ENCODE results near the gene BRI3BP.
"Not testable (repeated sequence)": the region's sequence is repeated elsewhere in the genome, so short reads cannot be mapped to it uniquely, and the experiment has no call there.

The BRI3BP gene

GRCh38 chr12:125069616-125070015 lies 76.2 kb downstream of the BRI3BP start:
- no peak for DNase-seq (ENCODE audit: low spot score)

DNA sequence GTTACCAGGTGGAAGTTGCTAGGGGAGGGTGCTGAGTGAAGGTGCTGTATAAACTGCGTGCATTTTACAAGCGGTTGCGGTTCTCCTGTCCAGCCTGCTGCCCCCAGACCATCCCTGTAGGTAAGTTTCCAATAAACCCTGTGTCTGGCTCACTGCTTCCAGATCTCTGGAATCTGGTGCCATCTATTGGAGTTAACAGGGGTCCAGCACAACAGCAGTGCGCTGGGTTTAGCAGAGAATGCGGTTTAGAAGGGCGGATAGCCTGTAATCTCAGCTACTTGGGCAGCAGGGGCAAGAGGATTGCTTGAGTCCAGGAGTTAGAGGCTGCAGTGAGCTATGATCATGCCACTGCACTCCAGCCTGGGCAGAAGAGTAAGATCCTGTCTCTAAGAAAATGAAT lies 76.7 kb downstream of the BRI3BP start:
- no peak for DNase-seq (ENCODE audit: low spot score)

DNA sequence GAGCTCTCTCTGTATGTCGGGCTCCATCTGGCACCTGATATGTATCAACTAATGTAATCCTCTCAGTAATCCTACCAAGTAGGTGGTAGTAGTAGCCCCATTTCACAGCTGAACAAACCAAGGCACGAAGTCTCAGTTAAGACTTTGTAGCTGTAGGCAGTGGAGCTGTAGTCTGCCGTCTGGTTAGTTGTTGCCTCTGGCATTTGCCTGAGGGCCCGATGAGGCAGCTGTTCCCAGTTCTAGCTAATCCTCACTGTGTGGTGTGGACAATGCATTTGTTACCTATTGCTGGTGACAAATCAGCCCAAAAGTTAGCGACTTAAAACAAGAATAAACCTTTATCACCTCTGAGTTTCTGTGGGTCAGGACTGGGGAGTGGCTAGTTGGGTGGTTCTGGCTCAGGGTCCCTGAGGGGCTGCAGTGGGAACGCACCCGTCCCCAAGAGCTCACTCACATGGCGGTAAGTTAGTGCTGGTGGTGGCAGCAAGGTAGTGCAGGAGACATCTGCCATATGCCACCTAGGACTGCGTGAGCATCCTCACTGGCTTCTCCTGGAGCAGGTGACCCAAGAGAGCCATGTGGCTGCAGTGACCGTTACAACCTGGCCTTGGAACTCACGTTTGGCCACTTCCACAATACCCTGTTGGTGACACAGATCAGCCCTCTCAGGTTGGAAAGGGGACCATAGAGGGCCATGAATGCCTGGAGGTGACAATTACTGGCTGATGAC lies 77.4 kb downstream of the BRI3BP start:
- DNase-seq (ENCODE audit: low spot score) = no peak

- no peak for DNase-seq (ENCODE audit: low spot score)
Observed at GRCh38 chr12:125071456-125071855, 78.0 kb downstream of the BRI3BP start.

- DNase-seq (ENCODE audit: low spot score) = no peak
Observed at GRCh38 chr12:125072496-125072895, 79.1 kb downstream of the BRI3BP start.

DNA sequence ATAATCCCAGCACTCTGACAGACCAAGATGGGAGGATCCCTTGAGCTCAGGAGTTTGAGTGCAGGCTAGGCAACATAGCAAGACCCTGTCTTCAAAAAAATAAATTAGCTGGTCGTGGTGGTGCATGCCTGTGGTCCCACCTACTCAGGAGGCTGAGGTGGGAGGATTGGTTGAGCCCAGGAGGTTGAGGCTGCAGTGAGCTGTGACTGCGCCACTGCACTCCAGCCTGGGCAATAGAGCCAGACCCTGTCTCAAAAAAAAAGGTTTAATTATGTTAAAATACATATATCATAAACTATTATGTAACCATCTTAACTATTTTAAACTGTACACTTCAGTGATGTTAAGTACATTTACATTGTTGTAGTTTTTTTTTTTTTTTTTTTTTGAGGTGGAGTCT lies 80.8 kb downstream of the BRI3BP start:
- not testable (repeated sequence) for DNase-seq (ENCODE audit: low spot score)

GRCh38 chr12:125076103-125076502 lies 82.7 kb downstream of the BRI3BP start:
- DNase-seq (ENCODE audit: low spot score) = no peak

DNA sequence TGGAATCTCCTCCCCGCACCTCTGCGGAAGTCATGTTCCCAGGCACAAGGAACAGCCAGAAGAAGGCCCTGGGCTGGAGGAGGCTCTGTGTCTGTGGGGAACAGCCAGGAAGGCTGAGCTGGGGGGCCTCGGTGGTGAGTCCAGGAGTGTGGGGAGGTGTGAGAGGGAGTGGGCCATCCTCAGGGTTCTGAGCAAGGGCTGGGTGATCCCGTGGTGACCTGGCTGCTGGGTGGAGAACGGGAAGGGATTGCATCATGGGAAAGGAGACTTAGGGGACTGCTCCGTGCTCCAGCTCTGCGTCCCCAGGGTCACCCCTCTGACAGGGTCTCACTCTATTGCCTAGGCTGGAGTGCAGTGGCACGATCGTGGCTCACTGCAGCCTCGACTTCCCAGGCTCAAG lies 85.6 kb downstream of the BRI3BP start:
- no peak for DNase-seq (ENCODE audit: low spot score)

DNA sequence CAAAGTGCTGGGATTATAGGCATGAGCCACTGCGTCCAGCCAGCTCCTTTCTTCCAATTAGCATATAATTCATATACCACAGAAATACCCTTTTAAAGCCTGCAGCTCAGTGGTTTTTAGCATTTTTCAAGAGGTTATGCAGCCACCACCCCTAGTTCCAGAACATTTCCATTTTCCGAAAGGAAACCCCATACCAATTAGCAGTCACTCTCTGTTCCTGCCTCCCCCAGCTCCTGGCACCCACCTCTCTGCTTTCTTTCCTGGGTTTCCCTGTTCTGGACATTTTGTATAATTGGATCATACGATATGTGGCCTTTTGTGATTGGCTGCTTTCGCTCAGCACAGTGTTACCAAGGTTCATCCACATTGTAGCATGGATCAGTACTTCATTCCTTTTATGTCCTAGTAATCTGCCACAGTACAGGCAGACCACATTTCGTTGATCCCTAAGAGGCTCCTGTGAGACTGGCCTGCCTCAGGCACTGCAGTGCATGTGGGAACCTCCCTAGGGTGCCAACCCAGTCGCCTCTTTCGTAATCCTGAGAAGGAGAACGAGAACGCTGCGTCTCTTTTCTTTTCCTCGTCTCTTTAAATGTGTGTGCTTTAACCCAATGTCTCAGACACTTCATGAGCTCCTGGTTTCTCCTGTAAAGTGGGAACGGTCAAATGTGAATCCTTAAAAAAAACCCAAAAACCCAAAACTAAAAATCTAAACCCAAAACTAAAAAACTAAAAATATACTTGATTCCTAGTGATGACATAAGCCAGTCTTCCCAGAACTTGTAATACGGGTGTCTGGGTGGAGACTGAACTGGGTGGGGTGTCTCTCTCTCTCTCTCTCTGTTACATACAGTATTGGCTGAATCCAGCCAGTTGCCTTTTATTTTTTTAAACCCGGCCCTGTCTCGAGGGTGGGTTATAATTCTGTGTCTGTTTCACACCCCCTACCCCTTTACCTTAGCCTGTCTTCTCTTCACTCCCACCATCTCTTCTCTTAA lies 86.5 kb downstream of the BRI3BP start:
- no peak for DNase-seq (ENCODE audit: low spot score)

Data from CD4-positive, alpha-beta T cell treated with Interleukin-15 for 4 hours (primary cell).